COLO668 (cell line): Measurements from ENCODE around the gene FLVCR1.
"Not testable (repeated sequence)": the region's sequence is repeated elsewhere in the genome, so short reads cannot be mapped to it uniquely, and the experiment has no call there.

ENCODE experiments used
- DNase-seq: peaks from one replicate; lab custom pipeline; 2025; ENCODE audit not compliant: unreplicated experiment; lab: John Stamatoyannopoulos, UW

Gene FLVCR1

GRCh38 chr1:212858461-212859265 lies 588 bp downstream of the FLVCR1 start:
- peak; percentile 64 for DNase-seq

DNA sequence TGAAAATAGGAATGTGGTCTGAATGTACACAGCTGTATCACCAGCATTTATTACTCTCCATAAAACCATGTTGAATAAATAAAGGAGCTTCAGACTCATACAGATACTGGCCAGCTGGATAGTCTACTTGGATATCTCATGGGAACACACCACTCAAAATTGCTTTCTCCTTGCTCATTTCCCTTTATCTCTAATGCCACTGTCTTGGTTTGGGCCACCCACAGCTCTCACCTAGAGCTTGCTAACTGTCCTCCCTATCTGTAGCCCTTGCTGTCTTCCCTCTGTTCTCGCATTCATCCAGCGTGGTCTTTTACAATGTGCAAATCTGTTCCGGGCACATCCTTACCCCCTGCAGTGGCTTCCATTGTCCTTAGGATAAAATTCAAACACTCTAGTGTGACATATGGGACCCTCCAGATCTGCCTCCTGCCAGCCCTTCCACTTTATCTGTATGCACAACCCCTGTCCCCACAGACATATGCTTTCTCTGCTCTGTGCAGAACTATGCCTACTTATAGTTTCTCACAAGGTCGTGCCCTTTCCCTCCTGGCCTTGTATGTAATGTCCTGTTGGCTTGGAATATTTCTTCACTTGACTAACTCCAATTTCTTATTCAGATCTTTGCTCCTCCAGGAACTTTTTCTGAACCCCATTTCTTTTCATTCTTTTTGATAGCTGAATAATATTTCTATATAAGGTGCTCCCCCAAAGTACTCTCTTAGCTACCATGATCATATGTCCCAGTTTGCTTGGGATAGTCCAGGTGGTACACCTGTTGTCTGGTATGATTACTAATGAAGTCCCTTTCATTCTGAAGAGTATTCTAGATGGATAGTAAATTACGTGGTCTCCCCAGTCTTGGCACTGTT lies 2.9 kb downstream of the FLVCR1 start:
- DNase-seq: peak; percentile 28

DNA sequence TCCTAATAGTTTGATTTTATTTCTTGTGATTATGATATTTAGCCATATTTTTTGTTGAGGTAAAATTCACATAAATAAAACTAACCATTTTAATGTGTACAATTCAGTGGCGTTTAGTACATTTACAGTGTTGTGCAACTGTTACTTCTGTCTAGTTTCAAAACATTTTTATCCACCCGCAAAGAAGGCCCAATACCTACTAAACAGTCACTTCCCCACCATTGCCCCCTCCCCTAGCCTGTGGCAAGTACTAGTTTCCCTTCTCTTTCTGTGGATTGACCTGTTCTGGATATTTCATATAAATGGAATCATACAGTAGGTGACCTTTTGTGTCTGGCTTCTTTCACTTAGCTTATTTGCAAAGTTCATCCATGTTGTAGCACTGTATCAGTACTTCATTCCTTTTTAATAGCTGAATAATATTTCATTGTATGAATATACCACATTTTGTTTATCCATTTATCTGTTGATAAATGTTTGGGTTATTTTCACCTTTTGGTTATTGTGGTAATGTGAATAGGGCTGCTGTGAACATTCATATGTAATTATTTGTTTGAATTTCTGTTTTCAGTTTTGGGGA lies 4.1 kb downstream of the FLVCR1 start:
- no peak for DNase-seq

- DNase-seq: not testable (repeated sequence)
Measured at GRCh38 chr1:212863345-212863744, 5.3 kb downstream of the FLVCR1 start.

- no peak for DNase-seq
Measured at GRCh38 chr1:212864201-212864600, 6.1 kb downstream of the FLVCR1 start.

DNA sequence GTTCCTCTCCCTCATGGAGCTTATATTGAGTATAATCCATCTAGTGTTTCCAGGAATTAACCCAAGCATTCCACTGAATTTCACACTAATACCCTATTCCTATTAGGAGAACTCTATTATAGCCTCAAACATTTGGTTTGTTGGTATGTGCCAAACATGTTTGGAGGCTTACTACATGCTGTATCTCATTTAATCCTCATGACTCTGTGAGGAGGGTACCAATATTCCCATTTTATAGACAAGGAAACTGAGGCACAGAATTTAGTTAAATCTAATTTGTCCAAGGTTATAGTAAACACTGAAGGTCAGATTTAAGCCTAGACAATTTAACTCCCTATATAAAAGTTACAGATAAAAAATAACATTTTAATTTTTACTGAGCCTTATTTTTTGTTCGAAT lies 9.1 kb downstream of the FLVCR1 start:
- no peak for DNase-seq

- DNase-seq: no peak
Measured at GRCh38 chr1:212871976-212872375, 13.9 kb downstream of the FLVCR1 start.

GRCh38 chr1:212873518-212873917 lies 15.4 kb downstream of the FLVCR1 start:
- no peak for DNase-seq

DNA sequence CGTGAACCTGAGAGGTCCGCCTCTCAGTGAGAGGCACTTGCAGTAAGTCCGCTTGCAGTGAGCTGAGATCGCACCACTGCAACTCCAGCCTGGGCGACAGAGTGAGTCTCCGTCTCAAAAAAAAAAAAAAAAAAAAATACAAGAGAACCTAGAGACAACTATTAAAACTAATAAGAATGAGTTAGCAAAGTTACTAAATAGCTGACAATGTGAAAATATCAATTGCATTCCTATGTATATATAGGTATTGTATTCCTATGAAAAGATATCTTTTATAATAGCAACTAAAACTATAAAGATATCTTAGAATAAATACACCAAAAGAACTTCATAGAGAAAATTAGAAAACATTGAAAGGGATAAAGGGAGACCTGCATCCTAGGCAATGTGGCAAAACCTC lies 20.3 kb downstream of the FLVCR1 start:
- DNase-seq: no peak

DNA sequence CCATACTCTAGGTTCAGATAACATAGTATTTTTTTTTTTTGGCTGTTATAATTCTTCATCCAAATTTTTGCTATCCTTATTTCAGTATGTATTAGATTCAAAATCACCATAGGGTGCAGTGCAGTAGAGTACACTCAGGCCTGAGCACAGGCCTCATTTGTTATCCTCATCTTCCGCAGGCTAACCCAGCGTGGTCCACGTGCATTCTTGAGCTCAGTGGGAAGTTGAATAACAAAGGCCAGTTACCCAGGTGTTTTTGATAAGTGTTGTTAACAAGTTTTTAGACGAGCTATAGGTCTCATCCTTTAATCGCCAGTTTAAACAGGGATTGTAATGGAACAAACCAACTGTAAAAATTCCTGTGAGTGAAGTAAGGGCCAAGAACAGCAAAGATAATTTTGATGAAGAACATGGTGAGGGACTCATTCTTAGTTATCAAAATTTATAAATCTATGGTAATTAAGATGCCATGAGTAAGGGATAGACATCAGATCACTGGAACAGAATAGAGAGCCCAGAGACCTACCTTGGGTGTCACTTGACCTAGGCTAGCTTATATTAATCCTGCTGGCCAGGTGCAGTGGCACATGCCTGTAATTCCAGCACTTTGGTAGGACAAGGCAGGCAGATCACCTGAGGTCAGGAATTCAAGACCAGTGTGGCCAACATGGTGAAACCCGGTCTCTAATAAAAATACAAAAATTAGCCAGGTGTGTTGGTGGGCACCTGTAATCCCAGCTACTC lies 22.0 kb downstream of the FLVCR1 start:
- no peak for DNase-seq

GRCh38 chr1:212884592-212884991 lies 26.5 kb downstream of the FLVCR1 start:
- DNase-seq: no peak

DNA sequence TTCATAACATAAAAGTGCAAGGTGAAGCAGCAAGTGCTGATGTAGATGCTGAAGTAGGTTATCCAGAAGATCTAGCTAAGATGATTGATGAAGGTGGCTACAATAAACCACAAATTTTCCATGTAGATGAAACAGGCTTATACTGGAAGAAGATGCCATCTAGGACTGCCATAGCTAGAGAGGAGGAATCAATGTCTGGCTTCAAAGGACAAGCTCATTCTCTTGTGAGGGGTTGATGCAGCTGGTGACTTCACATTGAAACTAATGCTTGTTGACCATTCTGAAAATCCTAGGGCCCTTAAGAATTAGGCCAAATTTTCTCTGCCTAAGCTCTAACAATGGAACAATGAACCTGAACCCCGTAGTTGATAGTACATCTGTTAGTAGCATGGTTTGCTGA lies 34.0 kb downstream of the FLVCR1 start:
- DNase-seq: no peak

GRCh38 chr1:212899845-212900244 lies 41.8 kb downstream of the FLVCR1 start:
- DNase-seq: peak; percentile 35

GRCh38 chr1:212901290-212901689 lies 43.2 kb downstream of the FLVCR1 start:
- no peak for DNase-seq

DNA sequence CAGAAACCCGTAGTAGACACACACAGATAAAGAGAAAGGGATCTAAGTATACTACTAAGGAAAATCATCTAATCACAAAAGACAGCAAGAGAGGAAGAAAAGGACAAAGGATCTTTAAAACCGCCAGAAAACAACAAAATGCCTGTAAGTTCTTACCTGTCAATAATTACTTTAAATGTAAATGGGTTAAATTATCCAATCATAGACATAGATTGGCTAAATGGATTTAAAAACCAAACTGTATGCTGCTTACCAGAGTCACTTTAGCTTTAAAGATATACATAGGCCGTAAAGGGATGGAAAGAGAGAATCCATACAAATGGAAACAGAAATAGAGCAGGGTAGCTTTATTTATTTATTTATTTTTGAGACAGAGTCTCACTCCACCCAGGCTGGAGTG lies 44.0 kb downstream of the FLVCR1 start:
- DNase-seq: no peak

DNA sequence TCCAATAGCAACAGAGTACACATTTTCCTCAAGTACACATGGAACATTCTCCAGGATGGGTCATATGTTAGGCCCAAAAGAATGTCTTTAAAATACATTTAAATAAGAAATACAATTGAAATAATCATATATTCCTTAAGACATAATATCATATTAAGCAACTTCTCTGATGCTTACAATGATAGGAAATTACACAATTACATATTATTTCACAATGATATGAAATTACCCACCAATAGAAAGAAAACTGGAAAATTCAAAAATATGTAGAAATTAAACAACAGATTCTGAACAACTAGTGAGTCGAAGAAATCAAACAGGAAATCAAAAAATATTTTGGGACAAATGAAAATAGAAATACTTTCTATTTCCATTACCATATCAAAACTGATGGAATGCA lies 45.6 kb downstream of the FLVCR1 start:
- no peak for DNase-seq

DNA sequence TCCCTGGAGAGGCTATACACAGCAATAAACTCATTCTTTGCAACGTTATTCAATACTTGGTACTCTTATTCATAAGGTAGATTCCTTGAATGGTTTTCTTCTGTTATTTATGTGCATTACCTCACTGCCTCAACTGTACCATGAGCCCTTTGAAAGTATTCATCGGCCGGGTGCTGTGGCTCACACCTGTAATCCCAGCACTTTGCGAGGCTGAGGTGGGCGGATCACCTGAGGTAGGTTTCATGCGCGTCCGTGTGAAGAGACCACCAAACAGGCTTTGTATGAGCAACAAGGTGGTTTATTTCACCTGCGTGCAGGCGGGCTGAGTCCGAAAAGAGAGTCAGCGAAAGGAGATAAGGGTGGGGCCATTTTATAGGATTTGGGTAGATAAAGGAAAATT lies 50.0 kb downstream of the FLVCR1 start:
- not testable (repeated sequence) for DNase-seq

GRCh38 chr1:212908971-212909370 lies 50.9 kb downstream of the FLVCR1 start:
- DNase-seq: no peak

GRCh38 chr1:212909652-212910063 lies 51.6 kb downstream of the FLVCR1 start:
- DNase-seq: no peak

GRCh38 chr1:212910213-212910612 lies 52.1 kb downstream of the FLVCR1 start:
- not testable (repeated sequence) for DNase-seq

DNA sequence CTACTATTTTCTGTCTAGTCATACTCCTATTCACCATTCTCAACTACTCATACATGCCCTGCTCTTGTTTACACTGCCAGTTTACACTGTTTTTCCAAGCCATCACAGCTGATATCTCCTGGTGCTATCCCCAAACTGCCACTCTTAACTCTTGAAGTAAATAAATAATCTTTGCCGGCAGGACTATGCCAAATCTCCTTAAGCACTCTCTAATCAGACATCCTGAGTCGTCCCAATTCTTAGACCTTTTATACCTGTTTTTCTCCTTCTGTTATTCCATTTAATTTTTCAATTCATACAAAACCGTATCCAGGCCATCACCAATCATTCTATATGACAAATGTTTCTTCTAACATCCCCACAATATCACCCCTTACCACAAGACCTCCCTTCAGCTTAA lies 55.6 kb downstream of the FLVCR1 start:
- DNase-seq: not testable (repeated sequence)
